ENCODE measurements around the gene ATP11A. TPM values are rescaled to one million over a fixed set of nuclear protein-coding genes. Genes with fewer than 3 reads are reported as not detected.
A peak's percentile ranks its signal among the peaks of the same experiment; 100 is the strongest.

The ATP11A gene
- total RNA-seq, 1 donor from 2014 or later = 96.5 TPM

DNA sequence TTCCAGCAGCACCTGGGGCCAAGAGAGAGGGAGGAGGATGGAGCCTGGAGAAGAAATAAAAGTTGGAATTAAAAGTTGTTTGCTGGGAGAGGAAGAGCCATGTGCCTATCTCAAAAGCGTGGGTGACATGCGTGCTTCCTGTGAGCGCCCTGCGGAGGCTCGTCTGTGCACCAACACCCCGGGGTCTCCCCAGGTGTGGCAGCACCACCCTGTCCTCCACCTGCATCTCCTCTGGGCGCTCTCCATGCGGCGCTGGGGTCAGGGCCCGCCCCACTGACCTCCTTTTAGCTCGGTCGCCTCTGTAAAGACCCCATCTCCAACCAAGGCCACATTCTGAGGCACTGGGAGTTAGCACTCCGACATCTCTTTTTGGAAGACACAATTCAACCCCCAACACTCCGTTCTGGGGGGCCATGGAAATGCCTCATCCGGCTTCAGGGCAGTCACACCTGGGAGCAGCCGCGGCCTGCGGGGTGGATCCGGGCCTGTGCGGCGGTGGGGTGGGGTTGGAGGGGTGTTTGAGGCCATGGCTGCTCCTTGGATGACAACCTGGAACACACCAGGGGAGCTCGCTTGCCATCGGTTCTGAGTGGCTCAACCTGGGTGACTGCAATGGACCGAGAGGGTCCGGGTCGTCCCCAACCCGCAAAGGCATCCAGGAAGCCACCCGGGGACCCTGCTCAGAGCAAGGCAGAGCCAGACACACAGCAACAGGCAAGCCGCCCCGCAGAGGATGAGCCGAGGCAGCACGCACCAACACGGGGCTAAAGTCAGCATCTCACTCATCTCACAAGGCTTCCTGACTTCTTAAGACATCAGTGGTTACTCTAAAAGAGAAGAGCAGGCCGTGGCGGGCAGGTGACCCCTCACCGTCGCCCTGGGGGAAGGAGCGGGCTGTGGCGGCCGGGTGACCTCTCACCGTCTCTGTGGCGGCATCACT is 199.8 kb downstream of the ATP11A start:
- intact Hi-C loops (cut with DNase I) = no loop called here

DNA sequence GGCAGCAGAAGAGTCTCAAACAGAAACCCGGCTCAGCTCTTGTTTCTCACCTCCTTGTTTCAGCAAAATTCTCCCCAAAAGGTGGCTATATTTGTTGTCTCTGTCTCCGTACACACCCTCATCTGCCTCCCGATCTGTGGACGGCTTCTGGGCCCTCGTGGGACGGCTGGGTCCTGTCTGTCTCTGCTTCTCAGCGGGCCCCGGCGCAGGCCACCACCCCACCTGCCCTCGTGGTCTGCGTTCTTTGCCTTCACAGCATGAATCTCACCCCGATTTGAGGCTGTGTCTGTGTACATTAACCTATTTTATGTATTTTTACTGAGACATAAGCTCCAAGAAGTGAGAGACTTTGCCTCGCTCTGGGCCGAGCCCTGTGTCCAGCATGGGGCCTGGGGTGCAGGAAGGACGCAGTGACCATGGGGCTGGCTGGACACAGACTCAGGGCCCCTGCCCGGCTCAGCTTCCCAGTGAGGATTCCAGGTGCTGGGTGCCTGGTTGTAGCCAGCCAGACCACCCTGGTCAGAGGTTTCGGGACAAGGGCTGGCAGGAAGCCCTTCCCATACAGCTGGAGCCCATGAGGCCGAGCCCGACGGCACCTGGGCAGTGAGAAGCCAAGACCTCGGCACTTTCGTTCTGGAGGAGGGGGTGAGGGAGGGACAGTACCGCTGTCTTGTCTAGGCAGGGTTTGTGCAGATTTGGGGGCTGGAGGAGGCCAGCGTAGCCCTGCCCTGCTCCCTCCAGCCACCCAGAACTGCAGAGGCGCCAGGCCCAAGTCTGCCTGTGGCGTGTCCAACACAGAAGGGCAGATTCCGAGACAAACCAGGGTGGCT is 200.7 kb downstream of the ATP11A start:
- intact Hi-C loops (cut with DNase I) = no loop called here
- no peak for DNase-seq (ENCODE audit: low spot score)

More for the DNA sequence above, 199.8 kb downstream of the ATP11A start:
- no peak for DNase-seq (ENCODE audit: low spot score)

DNA sequence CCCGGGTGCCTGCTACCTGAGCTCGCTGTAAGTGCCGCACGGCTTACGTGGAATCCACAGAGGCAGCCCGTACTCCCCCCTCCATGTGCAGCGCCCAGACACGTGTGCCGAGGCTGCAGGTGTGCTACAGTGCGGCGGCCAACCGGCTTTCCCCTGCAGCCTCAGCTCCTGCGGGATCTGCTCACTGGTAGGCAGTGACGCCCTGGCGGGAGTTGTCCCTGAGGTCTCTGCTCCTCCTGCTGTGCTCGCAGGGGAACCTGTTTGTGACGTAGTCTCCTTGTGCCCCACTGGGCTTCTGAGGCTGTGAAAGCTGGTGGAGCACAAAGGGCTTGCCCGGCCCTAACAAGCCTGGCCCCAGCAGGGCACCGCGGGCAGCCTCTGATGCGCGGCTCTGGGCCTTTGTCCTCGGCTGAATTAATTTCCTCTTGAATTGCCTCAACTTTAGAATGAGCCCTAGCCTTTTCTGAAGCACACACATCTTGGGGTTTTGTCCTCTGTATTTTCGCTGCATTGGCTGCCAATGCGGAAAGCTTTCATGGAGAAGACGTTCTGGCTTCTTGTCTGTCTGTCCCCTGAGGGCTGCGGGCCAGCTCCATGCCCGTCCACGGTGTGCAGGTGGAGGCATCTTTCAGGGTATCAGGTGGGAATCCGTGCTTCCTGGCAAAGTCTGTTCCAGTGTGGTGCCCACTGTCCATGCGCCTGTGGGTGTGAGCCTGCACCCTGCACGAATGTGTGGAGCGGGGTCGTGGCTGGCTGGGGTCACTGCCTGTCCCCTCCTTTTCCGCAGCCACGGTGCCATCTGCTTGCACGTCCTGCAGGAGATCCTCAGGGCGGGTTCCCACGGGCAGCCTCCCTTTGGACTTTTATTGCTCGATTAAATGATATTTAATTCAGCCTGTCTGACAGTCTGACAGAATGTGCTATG is 201.9 kb downstream of the ATP11A start:
- no peak for DNase-seq (ENCODE audit: low spot score)
- intact Hi-C loops (cut with DNase I) = no loop called here

DNA sequence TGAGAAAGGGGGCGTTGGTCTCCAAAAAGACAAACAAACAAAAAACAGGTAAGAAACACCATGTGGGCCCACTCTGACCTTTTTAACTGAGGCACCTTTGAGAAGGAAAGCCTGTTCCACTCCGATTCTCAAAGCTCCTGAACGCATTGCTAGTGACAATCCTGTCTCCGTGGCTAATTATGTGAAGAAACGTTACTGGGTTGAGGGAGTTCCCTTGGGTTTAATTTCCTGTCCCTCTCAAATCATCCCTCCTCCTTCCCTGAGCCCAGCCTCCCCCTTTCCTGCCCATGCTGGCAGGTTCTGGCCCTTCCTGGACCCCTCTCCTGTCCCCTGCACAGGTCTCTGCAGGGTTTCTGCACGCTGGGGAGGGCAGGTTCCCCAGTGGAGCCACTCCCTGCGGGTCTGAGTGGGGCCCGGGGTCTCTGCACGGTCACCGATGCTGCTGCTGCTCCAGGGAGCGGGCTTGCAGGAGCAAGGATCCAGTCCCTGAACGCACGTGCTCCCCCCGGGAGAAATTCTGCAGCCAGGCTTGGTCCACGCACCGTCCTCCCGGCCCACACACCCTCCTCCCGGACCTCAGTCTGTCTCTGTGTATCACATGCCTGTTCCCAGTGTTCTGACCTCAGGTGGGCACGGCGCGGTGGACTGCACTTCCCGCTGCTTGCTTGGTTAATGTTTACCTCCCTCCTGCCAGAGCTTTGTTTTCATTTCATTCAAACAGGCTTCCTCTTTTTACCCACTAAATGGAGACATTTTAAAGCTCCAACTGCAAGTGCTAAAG is 202.8 kb downstream of the ATP11A start:
- no peak for DNase-seq (ENCODE audit: low spot score)
- intact Hi-C loops (cut with DNase I) = no loop called here

DNA sequence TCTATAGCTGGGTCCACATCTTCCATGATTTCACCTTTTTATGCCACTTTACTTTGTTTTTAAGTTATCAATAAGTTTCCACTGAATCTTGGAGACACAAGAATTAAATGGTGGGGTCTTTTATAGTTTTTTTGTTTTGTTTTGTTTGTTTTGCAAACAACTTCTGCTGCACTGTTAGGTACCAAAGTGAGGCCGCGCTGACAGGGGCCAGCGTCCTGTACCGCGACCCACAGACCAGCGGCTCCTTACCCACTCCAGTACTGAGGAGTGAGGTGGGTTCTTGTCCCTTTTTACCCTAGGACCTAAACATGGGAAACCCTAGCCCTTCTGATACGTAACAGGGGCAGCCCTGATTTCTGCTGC is 203.3 kb downstream of the ATP11A start:
- intact Hi-C loops (cut with DNase I) = no loop called here
- no peak for DNase-seq (ENCODE audit: low spot score)

DNA sequence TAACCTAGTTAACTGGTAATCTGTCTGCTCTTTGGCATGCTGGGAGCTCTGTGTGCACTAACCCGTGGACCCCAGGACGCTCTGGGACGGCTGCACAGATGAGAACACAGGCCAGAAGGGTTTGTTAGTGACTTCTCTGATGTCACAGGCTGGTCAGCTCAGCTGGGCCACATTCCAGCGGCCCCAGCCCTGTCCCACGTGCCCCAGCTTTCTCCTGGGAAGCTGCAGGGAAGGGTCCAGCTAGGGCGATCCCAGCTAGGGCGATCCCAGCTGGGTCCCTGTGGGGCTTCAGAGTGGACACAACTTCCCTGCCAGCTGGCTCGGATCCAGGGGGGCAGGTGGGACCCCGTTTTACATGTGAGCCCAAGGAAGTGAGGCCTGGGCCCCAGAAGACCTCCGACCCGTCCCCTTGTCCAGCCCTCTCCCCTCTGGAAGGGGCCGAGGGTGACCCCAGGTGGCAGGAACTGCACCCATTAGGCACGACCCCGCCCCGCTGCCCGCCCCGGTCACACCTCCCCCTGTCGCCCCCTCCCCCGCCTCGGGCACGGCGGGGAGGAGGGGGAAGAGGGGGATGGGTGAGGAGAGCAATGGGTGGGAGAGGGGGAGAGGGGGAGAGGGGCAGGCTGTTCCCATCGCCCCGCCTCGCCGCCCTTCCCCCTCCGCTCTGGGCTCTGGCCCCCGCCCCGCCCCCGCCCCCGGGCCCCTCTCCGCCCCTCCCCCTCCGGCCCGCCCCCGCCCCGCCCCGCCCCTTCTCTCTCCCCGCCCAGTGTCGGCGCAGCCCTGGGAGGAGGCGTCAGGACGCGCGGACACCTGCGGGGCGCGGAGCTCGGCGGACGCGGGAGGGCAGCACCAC is 204.0 kb downstream of the ATP11A start:
- DNase-seq (ENCODE audit: low spot score) = no peak
- intact Hi-C loops (cut with DNase I) = no loop called here

DNA sequence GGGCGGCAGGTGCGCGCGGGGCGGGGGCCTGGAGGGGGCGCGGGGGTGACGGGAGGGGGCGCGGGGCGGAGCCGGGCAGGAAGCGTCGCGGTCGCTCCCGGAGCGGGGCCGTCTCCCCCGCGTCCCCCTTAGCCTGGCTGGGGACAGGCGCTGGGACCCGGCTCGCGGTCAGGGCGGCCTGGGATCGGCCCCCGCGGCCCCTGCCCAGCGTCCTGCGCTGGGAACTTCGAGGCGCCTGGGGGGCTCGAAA is 204.5 kb downstream of the ATP11A start:
- DNase-seq (ENCODE audit: low spot score) = no peak
- intact Hi-C loops (cut with DNase I) = no loop called here

DNA sequence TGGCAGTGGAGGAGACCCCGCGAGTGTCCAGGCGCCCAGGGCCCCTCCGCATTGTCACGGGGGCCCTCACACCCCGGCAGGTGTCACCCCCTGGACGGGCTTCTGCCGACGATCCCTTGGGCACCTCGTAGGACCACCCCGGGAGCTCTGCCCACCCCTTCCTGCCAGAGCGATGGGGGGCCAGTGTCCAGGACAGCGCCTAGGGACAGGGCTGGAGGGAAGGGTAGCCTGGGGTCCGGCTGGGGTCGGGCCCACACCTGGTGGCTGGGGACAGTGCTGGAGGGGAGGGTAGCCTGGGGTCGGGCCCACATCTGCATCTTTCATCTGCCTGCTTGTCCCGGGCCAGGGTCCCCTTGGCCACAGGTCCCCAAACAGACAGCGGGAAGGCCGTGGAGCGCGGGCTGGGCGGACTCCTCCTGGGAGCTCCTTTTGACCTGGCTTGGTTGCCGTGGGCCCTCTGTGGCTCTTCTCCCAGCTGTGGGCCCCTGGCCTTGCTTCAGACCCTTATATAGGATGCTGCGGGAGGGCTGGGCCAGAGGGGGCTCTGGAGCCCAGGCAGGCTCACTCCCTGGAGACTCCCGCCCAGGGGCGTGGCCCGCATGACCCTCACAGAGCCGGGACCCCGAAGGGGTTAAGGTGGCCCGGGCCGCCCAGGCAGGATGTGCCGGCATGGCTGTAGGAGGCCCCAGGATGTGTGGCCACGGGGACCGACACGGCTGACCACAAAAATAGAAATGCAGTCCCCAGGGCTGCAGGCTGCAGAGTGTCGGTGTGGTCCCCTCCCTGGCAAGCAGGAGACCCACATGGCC is 205.0 kb downstream of the ATP11A start:
- intact Hi-C loops (cut with DNase I) = no loop called here

DNA sequence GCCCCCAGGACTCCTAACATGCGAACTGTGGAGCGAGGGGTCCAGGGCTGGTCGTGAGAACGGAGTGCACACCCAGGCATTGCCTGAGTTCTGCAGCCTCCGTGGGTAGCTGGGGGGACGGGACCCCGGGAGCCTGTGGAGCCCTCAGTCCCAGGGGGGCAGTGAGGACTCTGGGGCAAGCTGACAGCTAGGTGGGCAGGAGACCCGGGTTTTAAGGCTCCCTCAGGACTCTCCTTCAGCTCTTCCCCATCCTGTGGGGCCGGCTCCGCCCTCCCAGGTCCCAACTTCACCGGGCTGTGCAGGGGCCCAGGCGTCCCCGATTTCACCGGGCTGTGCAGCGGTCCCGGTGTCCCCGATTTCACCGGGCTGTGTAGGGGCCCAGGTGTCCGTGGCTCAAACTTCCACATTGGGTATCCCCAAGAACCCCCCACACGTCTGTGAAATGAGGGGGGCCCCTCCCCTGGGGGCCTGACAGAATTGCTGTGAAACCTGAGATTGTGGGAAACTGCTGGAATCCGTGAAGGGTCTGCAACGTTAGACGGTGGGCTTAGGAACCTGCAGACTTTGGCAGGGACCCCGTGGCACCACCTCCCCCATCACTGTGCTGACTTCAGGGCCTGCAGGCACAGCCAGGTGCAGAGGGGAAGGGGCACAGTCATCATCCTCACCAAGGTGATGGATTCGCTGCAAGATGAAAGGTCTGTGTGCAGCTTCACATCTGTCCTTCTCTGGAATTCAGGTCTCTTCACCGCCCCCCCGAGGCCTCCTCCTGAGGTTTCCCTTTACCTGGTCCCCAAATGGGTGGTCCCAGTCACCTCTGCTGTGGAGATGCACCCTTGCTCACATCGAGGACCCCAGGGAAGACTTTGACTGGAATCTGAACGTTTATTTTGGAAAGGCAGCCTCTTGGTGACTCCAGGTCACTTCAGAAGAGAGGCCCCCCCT is 206.0 kb downstream of the ATP11A start:
- no peak for DNase-seq (ENCODE audit: low spot score)
- intact Hi-C loops (cut with DNase I) = no loop called here

More for the DNA sequence above, 205.0 kb downstream of the ATP11A start:
- no peak for DNase-seq (ENCODE audit: low spot score)

DNA sequence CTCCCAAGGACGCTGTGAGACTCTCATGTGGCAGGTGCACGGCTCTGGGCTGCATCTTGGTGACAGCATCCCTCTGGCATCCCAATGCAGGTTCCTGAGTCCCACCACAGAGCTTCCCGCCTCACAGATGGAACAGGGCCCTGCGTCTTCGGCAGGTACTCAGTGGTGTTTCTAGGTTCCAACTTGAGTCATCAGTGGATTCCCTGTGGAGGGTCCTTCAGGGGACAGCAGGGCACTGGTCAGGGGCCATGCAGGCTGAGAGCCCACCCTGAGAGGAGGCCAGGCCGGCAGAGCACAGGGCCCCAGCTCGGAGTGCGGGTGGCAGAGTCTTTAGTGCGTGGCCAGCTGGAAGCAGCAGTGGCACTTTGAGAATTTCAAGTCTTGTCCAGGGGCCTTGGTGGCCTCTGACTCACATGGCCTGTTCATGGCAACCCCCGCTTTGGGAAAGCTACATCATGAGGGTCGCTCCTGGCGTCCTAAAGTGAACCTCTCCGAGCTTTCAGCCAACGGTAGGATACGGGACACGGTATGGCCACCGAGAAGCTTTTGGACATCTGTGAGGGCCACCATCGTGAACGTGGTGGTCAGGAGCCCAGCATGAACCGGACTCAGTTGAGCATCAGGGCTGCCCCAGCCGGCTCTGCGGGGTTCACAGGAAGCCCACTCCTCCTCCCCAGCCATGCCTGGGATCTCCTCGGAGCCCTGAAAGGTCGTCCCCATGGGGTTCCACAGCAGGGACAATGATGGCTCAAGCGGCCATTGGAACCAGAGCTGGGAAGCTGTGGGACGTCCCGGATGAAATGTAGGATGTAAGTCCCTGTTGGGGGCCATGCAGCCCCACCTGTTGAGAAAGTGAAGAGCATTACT is 207.1 kb downstream of the ATP11A start:
- DNase-seq (ENCODE audit: low spot score) = no peak
- intact Hi-C loops (cut with DNase I) = no loop called here

DNA sequence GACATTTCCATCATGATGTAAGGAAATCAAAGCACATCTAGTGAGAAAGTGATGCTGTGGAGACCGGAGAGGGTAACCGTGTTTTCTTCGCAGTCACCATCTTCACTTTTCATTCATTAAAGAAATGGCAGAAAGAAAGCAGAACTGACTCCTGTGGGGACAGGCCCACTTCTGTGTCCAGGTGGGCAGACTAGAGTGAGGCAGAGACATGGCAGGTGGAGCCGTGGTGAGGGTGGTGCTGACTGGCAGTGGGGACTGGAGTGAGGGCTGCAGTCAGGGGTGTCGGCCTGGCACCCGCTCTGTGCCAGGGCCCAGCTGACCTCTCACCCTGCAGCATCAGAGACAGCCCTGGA is 207.7 kb downstream of the ATP11A start:
- DNase-seq (ENCODE audit: low spot score) = no peak
- intact Hi-C loops (cut with DNase I) = no loop called here

DNA sequence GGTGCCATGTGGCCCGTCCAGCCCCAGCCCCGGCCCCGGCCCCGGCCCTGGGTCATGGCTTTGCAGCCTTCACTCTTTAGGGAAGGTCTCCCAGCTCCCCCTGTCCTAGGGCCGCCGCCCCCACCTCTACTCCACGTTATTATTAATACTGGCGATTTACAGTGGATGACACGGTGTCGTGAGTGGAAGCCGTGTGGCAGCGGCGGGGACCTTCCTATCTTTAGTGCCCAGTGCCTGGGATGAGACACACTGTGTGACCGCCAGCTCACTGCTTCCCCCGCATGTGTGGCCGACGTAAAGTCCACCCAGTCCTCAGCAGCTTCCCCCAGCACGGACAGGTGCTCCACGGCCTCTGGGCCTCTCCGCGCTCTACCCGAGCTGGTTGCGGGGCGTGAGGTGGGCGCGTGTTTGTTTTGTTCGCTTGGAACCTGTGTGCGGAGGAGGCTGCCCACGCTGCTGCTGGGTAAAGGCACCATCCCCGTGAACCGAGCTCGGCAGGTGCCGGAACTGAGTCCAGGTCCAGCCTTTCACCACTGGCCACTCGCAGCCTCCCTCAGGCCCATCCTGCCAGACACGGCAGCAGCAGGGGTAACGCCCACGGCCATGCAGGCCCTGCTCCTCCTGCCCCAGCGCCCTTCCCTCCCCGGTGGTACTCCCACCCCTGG is 208.2 kb downstream of the ATP11A start:
- peak; percentile 50 for DNase-seq (ENCODE audit: low spot score)
- intact Hi-C loops (cut with DNase I) = no loop called here

DNA sequence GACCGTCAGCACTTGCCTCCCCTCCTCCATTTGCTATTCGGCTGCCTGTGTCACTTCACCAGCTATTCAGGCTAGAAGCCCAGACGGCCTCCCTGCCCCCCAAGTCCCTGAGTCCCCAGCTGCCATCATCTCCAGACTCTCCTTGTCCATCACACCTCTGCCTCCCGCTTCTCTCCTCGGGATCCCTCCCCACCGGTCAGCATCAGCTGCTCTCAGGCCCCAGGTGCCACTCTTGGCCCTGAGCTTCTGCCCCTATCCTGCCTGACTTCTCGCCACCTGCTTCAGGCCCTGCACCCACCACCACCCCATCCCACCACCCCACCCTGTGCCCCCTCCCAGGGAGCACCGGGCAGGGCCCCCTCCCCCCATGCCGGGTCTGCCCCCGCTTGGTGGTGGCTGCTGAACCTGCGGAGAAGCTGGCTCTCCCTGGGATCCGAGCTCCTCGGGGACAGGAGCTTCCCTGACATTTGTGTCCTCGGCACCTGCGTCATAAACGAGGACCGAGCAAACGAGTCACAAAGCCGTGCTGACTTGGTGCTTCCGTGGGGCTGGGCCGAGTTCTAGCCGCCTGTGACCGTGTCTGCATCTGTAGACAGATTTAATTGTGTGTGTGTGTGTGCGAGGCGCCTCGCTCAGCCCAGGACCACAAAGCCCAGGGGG is 208.9 kb downstream of the ATP11A start:
- intact Hi-C loops (cut with DNase I) = no loop called here
- DNase-seq (ENCODE audit: low spot score) = no peak
